ENCODE results near the gene NMNAT2.

Gene NMNAT2

DNA sequence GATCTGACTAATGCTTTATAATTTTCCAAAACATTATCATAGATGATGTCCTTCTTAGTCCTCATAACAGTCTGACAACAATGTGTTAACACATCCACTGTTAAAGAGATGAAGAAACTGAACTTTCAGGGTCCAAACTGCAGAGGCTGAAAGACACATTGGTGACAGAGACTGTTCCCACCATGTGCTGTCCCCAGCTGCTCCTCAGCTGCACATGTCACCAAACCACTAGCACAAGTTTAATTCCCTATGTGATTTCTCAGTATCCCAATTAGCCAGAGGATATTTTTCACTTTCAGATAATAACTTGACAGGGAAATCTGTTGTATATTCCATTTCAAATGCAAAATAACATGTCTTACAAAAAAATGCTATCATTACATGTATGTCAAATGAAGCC is 207.5 kb downstream of the NMNAT2 start:
- no peak for DNase-seq (ENCODE audit: low read depth in 3 of 3)

DNA sequence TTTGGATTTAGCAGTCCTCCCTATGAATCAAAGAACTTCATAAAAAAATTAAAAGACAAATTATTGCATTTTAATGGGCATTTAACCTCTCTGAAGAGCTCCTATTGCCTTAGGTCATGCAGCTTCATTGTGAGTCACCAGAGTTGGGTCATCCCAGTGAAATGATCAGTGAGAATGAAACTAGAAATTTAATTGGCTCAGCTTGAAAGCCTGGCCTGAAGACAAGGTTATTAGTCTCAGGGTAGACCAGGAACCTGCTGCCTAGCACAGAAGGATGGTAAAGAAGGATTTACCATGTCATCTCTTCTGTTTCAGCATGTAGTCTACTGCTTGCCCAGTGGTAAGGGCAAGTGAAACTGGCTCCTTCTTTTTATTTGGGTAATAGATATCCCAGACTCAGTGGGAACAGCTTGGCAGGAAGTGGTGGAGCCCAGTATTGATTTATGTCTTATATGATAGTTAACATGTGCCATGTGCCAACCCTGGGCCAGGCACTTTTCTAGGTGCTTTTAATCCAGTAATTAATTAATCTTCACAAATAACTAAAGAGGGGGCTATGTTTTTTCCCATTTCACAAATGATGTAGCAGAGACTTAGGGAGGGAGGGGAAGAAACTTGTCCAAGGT is 208.5 kb downstream of the NMNAT2 start:
- no peak for DNase-seq (ENCODE audit: low read depth in 3 of 3)

GRCh38 chr1:183206538-183207122 is 211.6 kb downstream of the NMNAT2 start:
- DNase-seq (ENCODE audit: low read depth in 3 of 3), result no peak

DNA sequence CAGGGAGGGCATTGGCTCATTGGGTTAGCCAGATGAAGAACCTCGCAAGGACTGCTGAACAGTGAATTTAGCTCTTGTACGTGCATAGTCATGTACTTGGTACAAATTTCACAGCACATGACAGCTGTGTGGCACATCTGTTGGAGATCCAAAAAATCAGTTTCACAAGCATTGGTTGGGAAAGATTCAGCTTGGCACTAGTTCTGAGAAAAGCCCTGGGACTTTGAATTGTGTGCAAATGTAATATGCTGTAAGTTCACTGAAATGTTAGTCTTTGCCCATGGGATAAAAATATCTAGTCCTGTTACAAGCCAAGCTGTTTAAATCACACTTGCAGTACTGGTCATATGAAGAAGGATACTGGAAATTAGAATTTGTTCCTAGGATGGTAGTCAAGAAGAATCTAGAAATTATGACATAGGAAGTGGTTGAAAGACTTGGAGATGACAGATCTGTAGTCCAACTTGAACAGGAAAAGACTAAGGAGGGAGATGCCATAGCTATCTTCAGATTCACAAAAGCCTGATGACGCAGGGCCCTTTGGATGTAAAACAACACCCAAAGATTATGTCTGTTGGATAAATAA is 212.9 kb downstream of the NMNAT2 start:
- no peak for DNase-seq (ENCODE audit: low read depth in 3 of 3)

GRCh38 chr1:183203094-183203493 is 215.1 kb downstream of the NMNAT2 start:
- DNase-seq (ENCODE audit: low read depth in 3 of 3), result no peak

DNA sequence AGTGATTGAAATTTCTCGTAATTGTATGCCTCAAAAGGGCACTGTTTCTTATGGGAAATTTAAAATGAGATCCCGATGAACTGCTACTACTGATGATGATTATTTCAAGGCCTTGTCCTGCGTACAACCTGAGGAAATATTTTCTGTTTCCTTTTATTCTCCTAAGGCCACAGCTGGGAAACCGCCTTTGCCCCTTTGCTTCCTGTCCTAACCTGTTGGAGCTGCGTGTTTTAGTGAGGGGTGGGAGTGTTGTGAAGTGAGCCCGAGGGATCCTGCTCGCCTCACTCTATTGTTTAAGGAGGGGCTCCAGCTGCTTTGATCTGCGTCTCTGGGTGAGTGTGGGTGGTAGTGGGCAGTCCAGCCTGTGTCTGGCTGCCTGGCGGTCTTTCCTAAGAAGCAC is 217.7 kb downstream of the NMNAT2 start:
- DNase-seq (ENCODE audit: low read depth in 3 of 3), result no peak

- DNase-seq (ENCODE audit: low read depth in 3 of 3), result no peak
These were observed 218.9 kb downstream of the NMNAT2 start for GRCh38 chr1:183199304-183199703.

- DNase-seq (ENCODE audit: low read depth in 3 of 3), result no peak
These were observed 219.7 kb downstream of the NMNAT2 start for GRCh38 chr1:183198463-183198862.

All from stimulated activated CD4-positive, alpha-beta T cell treated with anti-CD3 and anti-CD28 coated beads, TNF-alpha, amount 100 ng/mL, for 24 hours (primary cell).